ENCODE results near the gene MYO1D.
"Not testable (repeated sequence)": the region's sequence is repeated elsewhere in the genome, so short reads cannot be mapped to it uniquely, and the experiment has no call there.

MYO1D gene

GRCh38 chr17:32673964-32674363 lies 203.0 kb downstream of the MYO1D start:
- no peak for DNase-seq (ENCODE audit: low read depth in 2 of 2)

GRCh38 chr17:32672711-32673110 lies 204.2 kb downstream of the MYO1D start:
- no peak for DNase-seq (ENCODE audit: low read depth in 2 of 2)

- DNase-seq (ENCODE audit: low read depth in 2 of 2): no peak
Observed at GRCh38 chr17:32671896-32672295, 205.0 kb downstream of the MYO1D start.

- no peak for DNase-seq (ENCODE audit: low read depth in 2 of 2)
Observed at GRCh38 chr17:32664936-32665583, 211.9 kb downstream of the MYO1D start.

GRCh38 chr17:32660496-32660985 lies 216.4 kb downstream of the MYO1D start:
- DNase-seq (ENCODE audit: low read depth in 2 of 2): no peak

- DNase-seq (ENCODE audit: low read depth in 2 of 2): peak; percentile 50 to 53
Observed at GRCh38 chr17:32659419-32659842, 217.5 kb downstream of the MYO1D start.

GRCh38 chr17:32658470-32659418 lies 218.2 kb downstream of the MYO1D start:
- DNase-seq (ENCODE audit: low read depth in 2 of 2): no peak

- DNase-seq (ENCODE audit: low read depth in 2 of 2): no peak
Observed at GRCh38 chr17:32656886-32657285, 220.0 kb downstream of the MYO1D start.

GRCh38 chr17:32654324-32654723 lies 222.6 kb downstream of the MYO1D start:
- DNase-seq (ENCODE audit: low read depth in 2 of 2): no peak

- DNase-seq (ENCODE audit: low read depth in 2 of 2): no peak
Observed at GRCh38 chr17:32651084-32651483, 225.8 kb downstream of the MYO1D start.

- DNase-seq (ENCODE audit: low read depth in 2 of 2): no peak
Observed at GRCh38 chr17:32648450-32648849, 228.5 kb downstream of the MYO1D start.

GRCh38 chr17:32646941-32647340 lies 230.0 kb downstream of the MYO1D start:
- DNase-seq (ENCODE audit: low read depth in 2 of 2): no peak

- not testable (repeated sequence) for DNase-seq (ENCODE audit: low read depth in 2 of 2)
Observed at GRCh38 chr17:32641514-32641913, 235.4 kb downstream of the MYO1D start.

GRCh38 chr17:32636598-32637218 lies 240.2 kb downstream of the MYO1D start:
- DNase-seq (ENCODE audit: low read depth in 2 of 2): no peak

- no peak for DNase-seq (ENCODE audit: low read depth in 2 of 2)
Observed at GRCh38 chr17:32634167-32634566, 242.8 kb downstream of the MYO1D start.

GRCh38 chr17:32631341-32632096 lies 245.4 kb downstream of the MYO1D start:
- DNase-seq (ENCODE audit: low read depth in 2 of 2): no peak

GRCh38 chr17:32629563-32630190 lies 247.2 kb downstream of the MYO1D start:
- no peak for DNase-seq (ENCODE audit: low read depth in 2 of 2)

GRCh38 chr17:32628271-32629044 lies 248.5 kb downstream of the MYO1D start:
- DNase-seq (ENCODE audit: low read depth in 2 of 2): no peak

- no peak for DNase-seq (ENCODE audit: low read depth in 2 of 2)
Observed at GRCh38 chr17:32627239-32627996, 249.5 kb downstream of the MYO1D start.

GRCh38 chr17:32626379-32626791 lies 250.5 kb downstream of the MYO1D start:
- no peak for DNase-seq (ENCODE audit: low read depth in 2 of 2)

Data from activated CD4-positive, alpha-beta T cell treated with anti-CD3 and anti-CD28 coated beads for 24 hours (primary cell).